HPDE6-E6E7 (cell line): ENCODE data around the gene SLCO3A1.
"Not testable (repeated sequence)": the region's sequence is repeated elsewhere in the genome, so short reads cannot be mapped to it uniquely, and the experiment has no call there.

ENCODE experiments used
- DNase-seq: peaks from one replicate; pipeline ENCODE4 v3.0.0; 2011; ENCODE audit warnings: missing footprints; ENCODE audit errors: extremely low spot score

SLCO3A1 gene

DNA sequence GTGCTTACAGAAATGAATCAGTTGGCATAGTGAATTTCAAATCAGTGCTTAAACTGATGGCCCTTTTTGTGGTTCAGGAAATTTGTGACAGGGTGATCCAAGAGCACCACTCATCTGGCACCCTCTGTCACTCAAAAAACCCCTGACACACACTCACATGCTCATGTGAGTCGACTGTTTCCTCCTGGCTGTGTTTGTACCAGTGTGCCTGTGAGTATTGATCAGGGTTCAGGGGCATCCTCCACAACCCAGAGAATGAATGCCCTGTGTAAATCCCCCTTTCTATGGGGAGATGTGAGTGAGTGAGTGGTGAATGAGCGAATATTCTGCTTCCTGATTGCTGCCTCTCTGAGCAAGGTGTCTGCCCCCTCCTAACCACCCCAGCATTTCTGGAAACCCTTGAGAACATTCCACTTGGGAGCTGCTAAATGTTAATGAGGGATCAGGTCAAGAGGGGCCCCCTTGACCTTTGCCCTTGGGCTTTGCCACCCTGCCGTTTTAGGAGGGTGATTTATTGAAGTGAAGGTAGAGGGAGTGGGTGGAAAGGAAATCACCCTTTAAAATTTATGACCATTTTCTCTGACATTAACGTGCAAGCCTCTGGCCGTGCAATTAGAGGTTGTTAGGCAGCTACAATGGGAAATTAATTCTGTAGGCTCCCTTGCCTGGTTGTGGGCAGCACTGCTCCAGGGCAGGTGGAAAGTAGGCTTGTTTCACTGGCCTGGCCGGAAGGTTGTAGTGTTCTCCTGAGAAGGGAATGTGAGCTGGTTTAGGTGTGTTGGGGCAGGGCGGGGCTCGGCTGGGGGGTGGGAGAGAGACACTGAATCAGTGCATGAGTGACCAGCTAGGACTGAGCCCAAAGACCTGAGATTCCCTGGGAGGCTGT is 87.2 kb downstream of the SLCO3A1 start:
- peak; percentile 52 for DNase-seq

DNA sequence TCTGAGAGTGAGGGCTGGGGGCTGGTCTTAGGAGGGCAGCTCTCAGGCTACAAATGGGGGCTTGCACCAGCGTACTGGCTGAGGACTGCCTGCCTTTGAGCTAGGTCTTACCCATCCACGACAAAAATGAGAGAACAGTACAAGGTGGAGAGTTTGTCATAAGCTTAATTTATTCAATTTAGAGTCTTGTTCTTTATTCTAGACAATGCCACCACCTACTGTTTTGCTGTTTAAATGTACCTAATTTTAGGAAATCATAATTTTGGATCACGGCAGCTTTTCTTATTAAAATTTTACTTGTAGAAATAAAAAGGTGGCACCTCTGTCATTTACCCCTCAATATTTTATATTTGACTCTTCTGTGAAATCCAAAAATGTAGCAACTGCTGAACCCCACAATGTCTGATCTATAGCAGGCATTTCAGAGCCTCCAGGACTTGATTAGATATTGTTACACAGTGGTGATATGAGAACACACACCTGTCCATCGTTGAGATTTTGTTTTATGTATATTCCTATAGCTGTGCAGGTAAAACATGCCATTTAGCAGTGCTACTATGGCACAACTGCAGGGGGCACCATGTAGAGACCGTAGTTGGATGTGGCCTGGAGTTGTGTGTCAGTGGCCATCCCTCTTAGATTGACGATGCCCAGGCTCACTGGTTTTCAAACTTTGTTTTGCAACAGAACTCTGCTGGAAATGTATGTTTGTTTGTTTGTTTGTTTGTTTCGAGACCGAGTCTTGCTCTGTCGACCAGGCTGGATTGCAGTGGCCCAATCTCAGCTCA is 88.6 kb downstream of the SLCO3A1 start:
- no peak for DNase-seq

DNA sequence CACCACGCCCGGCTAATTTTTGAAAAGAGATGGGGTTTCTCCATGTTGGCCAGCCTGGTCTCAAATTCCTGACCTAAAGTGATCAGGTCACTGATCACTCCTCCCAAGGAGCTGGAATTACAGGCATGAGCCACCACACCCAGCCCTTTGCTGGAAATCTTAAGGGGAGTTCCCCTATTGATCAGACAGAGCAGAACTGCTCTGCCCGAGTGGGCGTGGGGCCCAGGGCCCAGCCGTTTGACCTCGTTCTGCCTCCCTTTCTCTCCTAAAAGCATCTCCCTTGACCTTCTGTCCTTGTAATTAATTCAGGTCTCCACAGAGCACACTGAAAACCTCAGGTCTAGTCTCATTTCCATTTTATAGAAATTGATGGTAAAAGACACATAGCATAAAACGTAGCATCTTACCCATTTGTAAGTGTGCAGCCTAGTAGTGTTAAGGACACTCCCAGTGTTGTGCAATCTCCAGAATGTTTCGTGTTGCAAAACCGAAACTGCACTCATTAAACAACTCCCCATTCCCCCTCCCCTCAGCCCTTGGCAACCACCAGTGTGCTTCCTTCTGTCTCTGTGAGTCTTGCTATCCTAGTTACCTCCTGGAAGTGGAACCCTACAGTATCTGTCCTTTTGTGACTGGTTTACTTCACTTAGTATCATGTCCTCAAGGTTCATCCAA is 89.3 kb downstream of the SLCO3A1 start:
- DNase-seq = peak; percentile 64

DNA sequence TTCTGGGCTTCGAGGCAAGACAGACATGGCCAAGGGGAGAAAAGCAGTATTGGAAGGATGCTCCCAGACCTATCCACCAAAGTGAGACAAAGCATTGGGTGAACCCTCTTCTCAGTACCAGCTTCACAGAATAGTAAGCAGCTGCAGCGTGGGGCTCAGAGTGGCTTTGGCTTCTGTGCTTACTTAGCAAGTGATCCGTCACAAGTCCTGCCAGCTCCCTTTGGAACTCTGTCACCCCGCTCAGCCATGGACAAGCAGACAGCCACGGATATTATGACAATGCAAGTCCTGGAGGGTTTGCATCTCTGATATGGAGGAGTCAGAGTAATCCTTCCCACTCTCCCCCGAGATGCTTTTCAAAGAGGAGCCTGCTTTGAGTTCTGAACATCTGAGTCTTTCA is 90.8 kb downstream of the SLCO3A1 start:
- DNase-seq = no peak

DNA sequence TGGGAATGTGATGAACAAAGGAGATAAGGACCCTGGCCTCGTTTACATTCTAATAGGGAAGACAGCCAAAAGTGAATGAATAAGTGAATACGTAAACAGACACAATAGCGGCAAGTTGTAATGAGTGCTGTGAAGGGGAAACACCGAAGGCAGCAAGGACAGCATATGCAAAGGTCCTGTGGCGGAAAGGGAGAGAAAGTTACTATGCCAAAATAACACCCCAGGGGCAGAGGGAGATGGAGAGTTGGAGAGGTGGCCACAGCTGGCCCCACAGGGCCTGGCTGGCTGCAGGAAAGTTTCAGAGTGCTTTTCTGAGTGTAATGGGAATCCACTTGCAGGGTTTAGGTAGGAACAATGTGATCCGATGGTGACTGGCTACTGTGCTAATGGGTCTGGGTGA is 91.9 kb downstream of the SLCO3A1 start:
- DNase-seq = no peak

DNA sequence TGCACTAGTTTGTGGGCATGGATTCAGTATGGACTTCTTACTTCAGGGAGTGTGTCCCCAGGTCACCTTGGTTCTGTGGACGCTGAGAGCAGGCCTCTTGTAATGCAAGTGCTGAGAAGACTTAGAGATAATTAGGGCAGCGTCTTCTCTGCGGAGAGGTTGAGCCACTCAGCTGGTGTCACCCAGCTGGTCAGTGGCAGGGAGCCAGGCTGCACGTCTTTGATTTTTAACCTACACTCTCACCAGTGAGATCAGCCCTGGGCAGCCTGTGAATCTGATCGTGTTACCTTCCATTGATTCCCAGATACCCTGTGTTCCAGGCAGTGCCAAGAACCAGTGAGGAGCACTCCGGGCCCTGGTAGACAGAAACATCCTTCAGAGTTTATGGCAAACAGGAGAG is 92.6 kb downstream of the SLCO3A1 start:
- no peak for DNase-seq

DNA sequence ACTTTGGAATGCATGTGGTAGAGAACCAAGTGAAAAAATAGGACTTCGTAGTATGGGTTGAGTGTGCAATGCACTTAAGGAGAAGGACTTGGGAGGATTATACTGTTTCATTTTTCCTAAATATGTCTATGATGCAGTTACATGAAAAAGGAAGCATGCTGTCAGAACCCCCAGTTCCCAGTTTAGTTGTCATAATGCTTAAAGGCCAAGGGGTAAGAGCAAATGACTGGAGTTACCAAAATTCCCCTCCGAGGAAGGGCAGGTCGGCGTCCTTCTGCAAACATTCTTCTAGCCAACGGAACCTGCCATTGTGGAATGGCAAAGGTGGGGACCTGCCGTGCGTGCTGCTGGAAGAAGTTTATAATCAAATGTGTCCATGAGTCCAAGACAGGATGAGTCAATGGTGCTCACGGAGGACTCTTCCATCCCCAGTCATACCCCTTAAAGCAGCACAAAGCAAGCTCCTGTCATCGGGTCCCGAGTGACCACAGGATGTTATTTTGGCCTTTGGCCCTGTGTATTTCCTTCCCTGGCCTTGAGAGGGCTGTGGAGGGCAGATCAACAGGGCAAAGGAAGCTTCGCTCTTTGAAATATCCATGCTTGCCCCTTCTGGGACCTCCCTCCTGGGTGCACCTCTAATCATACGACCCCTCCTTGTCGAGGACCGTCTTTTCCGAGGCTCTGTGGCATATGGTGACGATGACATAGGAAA is 93.2 kb downstream of the SLCO3A1 start:
- no peak for DNase-seq

DNA sequence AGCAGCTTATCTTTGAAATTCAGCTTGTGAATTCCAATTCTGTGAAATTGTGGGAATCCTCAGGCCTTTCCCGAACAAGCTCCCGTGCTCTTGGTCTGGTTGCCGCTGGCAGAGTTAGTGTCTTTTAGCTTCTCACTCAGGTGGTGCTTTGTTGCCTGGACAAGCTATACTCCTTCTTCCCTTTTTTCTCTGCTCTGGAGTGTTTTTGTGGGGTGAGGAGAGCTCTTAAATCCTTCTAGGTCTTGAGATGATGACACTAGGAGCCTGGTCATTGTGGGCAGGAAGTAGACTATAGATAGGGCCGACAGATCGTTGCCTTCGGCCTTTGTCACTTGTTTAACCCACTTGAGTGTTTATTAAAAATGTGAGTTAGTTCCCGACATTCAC is 93.8 kb downstream of the SLCO3A1 start:
- no peak for DNase-seq

DNA sequence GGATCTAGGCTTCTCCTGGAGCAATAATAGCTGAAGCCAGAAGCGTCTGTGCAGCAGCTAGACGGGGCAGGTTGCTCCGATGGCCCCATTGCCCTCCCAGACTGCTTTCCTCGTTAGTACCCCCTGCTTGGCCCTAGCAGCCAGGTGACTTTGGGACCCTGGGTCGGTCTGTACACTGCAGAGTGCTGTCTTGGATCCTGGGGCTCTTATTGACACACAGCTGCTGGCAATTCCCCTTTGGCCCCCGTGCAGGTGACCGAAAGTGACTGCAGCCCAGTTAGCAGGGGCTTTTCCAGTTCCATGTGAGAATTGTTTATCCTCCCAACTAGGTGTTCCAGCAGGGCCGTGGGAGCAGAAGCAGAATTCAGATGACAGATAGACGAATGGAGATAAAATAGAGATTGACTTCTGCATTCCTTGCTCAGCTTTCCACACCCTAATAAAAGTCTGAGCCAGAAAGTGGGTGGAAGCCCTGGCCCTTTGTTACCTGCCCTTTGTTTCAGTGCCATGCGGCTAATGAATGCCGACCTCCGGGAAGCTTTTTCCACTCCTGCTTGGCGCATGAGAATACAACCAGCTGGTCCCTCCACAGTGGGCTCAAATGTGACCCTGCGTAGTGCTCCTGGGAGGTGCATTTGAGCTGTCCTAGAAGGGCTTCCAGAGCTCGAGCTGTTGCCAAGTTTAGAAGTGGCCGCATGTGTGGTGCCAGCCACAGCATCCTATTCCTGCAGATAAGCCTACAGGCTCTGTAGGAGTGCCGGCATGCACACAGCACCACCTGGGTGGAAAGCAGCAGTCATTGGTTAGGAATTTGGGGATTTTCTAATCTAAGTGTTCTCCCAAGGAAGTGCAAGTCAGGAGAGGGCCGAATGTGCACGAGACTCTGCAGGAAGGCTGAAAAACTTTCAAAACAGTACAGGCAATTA is 94.4 kb downstream of the SLCO3A1 start:
- DNase-seq = peak; percentile 65

DNA sequence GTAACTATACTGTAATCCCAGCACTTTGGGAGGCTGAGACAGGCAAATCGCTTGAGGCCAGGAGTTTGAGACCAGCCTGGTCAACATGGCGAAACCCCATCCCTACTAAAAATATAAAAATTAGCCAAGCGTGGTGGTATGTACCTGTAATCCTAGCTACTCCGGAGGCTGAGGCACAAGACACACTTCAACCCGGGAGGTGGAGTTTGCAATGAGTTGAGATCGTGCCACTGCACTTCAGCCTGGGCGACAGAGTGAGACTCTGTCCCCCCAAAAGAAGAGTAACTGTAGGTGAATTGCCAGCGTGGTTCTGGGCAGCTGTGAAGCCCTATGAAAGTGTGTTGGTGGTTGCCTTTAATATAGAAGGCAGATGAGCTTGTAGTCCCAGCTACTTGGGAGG is 95.9 kb downstream of the SLCO3A1 start:
- no peak for DNase-seq

DNA sequence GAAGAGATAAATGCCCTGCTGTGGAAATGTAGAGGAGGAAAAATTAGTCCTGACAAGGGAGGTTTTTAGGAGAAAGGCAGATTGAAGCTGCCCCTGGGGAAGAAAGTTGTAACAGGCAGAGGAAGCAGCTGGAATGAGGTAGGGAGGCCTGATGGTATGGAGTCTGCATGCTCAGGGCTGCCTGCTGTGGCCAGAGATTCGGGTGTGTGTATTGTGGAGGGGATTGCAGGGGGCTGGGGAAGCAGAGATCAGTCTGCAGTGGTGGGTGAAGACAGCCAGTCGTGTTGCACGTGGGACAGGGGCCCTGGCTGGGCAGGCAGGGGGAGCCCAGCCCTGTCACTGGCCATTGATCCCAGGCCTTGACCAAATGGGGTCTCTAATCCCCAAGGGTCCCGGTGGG is 96.5 kb downstream of the SLCO3A1 start:
- DNase-seq = no peak

DNA sequence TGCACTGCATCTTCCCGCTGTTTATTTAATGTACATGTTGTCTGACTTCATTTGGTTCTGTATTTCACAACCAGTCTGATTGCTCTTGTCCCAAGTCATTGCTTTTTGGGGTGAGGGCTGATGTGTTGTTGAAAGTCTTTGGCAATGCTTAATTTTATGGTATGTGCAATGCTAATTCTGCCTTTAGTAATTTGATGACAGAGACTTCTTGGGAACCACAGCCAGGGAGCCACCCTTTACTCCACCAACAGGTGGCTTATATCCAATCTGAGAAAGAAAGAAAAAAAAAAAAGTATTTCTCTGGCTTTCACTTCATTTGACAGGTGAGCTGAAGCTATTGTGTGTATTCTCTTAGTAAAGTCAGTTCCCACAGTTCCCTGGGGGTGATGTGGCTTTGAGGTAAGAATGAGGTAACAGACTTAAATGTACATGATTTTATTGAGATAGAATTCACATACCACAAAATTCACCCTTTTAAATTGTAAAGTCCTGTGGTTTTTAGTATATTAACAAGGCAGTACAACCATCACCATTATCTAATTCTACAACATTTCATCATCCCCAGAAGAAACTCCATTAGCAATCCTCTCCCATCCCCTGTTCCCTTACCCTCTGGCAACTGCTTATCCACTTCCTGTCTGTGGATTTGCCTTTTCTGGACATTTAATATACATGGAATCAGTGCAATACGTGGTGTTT is 97.3 kb downstream of the SLCO3A1 start:
- DNase-seq = no peak

DNA sequence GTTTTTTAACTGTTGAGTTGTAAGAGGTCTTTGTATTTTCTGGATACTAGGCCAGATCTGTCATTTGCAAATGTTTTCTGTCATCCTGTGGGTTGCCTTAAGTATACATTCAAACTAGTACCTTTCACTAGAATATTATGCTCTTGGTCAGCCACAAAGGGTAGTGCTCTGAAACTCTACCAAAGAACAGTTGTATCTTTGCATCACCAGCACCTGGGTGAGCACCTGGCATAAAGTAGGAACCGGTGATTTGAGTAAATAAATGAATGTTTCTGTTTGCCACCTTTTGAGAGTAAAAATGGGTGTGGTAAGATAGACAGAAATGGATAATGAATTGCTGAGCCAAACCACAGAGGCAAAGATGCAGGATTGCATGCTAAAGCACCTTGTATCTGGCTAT is 98.7 kb downstream of the SLCO3A1 start:
- no peak for DNase-seq

DNA sequence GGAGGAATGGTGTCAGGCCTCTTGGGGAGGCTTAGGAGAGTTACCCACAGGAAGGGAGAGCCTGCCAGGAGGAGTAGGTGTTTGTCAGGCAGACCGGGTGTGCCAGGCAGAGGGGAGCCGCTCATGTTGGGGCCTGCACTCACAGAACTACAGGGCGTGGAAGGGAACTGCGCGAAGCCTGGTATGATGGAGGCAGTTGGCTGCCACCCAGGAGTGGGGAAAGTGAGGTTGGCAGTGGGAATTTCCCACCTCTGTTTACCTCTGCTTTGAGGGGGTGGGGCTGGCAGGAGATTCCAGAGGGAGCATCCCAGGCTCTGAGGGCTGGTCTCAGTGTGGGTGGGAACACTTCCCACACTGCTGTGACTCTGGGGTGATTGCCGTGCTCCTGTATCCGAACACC is 99.9 kb downstream of the SLCO3A1 start:
- peak; percentile 81 for DNase-seq

DNA sequence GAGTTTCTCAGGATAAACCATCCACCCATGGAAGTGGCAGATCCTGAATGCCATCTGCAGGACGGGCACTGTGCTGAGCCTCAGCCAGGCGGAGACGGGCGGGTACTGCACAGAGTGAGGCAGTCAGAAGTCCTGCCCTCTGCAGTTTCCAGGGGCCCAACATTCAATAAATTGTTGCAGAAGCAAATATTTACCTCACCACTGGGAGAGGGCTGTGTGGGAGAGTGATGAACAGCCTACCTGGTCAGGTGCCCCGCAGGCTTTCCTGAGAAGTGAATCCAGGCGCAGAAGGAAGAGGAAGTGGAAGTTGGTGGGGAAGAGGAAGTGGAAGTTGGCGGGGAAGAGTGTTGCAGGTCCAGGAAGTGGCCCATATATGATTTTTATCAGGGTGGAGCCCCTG is 100.8 kb downstream of the SLCO3A1 start:
- no peak for DNase-seq

DNA sequence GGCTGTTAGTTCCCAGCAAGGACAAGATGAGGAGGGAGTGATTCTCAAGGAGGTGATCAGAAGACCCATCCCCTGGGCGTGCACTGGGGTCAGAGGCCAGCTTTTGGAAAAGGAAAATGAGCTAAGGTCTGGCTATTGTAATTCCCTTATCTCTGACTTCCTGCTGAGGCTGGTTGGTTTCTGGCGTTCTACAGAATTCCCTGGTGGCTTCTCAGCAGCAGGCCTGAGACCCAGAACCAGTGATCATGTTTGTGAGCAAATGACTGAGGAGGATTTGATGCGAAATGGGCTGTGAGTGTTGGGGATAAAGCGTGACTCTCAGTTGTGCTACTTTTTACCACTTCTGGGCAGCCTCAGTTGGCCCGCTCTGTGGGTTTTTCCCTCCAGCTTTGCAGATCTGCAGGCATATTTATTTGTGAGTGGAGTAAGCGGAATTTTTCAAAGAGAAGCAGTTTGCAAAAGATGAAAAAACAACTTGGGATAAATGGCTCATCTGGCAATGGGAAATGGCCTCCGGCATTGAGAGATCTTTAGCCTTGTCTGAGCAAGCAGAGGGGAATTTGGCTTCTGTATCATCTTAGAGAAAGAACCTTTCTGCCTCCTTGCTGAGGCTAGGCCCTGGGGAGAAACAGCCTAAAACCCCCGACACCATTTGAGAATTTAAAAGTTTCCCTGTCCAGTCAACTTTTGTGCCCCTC is 102.7 kb downstream of the SLCO3A1 start:
- no peak for DNase-seq

DNA sequence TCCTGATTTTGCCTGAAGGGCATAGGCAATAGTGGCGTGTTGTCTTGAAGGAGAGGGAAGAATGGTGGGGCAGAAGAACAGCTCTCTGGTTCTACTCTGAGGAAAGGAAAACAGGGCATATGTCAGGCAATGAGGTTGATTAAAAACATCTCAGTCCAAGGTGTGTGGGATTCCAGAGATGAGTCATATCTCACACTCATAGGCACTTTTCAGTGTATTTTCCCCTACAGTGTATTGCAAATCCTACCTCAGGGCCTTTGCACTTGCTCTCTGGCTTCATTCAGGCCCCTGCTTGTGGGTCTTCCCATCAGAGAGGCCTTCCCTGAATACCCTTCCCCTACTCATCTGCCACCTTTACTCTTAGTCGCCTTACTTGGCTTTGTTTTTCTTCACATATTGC is 107.8 kb downstream of the SLCO3A1 start:
- DNase-seq = no peak

DNA sequence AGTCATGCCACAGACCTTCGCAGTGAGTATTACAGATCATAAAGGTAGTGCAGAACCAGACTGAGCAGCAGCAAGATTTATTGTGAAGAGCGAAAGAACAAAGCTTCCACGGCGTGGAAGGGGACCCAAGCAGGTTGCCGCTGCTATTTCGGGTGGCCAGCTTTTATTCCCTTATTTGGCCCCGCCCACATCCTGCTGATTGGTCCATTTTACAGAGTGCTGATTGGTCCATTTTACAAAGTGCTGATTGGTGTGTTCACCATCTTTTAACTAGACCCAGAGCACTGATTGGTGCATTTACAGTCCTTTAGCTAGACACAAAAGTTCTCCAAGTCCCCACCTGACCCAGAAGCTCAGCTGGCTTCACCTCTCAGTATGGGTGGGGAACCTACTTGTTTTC is 110.2 kb downstream of the SLCO3A1 start:
- not testable (repeated sequence) for DNase-seq

DNA sequence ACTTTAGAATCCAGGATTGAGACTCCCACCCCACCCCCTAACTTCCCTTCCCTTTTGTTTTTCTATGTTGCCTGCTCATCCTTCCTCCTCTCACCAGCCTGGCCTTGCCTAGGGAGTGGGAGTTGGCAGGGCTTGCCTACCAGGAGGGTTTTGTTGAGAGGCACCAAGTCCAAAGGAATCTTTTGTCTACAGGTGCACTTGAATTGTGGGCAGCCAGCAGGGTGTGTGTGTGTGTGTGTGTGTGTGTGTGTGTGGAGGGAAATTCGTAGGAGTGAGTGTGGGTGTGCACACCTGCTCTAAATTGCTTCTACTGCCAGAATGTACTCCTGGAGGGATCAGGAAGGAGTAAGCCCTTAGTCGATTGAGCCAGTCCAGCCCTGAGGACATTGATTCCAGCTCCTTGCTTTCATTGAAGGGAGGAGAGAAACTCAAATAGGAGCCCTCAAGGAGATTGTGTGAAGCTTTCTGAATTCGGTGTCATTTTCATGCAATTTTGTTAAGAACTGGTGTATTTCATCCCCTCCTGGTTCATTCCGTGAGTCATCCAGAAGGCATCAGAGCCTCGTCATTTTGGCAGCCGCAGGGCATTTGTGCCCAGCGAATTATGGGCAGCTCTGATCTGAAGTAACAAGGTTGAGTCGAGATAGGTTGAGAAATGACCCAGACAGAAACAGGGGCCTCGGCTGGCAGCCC is 112.1 kb downstream of the SLCO3A1 start:
- DNase-seq = peak; percentile 74
